ENCODE data around the gene LRRN2. TPM values are rescaled to one million over a fixed set of nuclear protein-coding genes. Genes with fewer than 3 reads are reported as not detected.
"Not testable (repeated sequence)": the region's sequence is repeated elsewhere in the genome, so short reads cannot be mapped to it uniquely, and the experiment has no call there.

The LRRN2 gene
- total RNA-seq, 1 experiment from 2014 or later = 4.6 TPM

GRCh38 chr1:204571631-204572030 is 113.9 kb downstream of the LRRN2 start:
- H3K79me2 ChIP-seq (ENCODE audit: low read depth) = no peaks in the 10 kb centered on the region
- H3K27ac ChIP-seq = no peak overlapping the region
- no peak overlapping the region for H3K4me2 ChIP-seq
- H3K27me3 ChIP-seq (ENCODE audit: insufficient read depth, low read depth) = no peaks in the 10 kb centered on the region
- peaks cover 20% of the 10 kb centered on the region for H3K4me1 ChIP-seq (replicated peaks; ENCODE audit: insufficient read depth)
- H3K9me2 ChIP-seq (ENCODE audit: insufficient read depth) = no peaks in the 10 kb centered on the region
- BruUV-seq (replicated peaks) = no TSS peak
- intact Hi-C loops (cut with micrococcal nuclease; ENCODE audit: unreplicated experiment) = no loop called here
- H4K20me1 ChIP-seq (ENCODE audit: insufficient read depth) = no peaks in the 10 kb centered on the region
- H3K36me3 ChIP-seq (ENCODE audit: low read depth) = no peaks in the 10 kb centered on the region
- TF ChIP-seq EZH2 (IDR thresholded peaks at IDR 0.05; ENCODE audit: low read depth) = no peak
- no peak for TF ChIP-seq CTCF (conservative IDR thresholded peaks at IDR 0.05)
- H2AFZ ChIP-seq = no peak overlapping the region
- H3K4me3 ChIP-seq = no peak overlapping the region
- peaks cover 9% of the 10 kb centered on the region; the same call in 1 of the 2 replicates for H3K9me3 ChIP-seq (ENCODE audit: insufficient read depth, low read depth)
- peaks cover 22% of the 10 kb centered on the region; the same call in 1 of the 2 replicates for H3F3A ChIP-seq (ENCODE audit: insufficient read depth, low read depth)
- no peak for DNase-seq
- ChIA-PET POLR2A (ENCODE audit: unreplicated experiment) (no interaction called here), CTCF (no interaction called here)

GRCh38 chr1:204571128-204571527 is 114.4 kb downstream of the LRRN2 start:
- DNase-seq = no peak
- Histone ChIP-seq H3K36me3 (ENCODE audit: low read depth) (no peaks in the 10 kb centered on the region), H3K9me3 (ENCODE audit: insufficient read depth, low read depth) (peaks cover 9% of the 10 kb centered on the region; the same call in 1 of the 2 replicates), H3K27ac (no peak overlapping the region), H3K79me2 (ENCODE audit: low read depth) (no peaks in the 10 kb centered on the region), H4K20me1 (ENCODE audit: insufficient read depth) (no peaks in the 10 kb centered on the region), H3K27me3 (ENCODE audit: insufficient read depth, low read depth) (no peaks in the 10 kb centered on the region), H3K9me2 (ENCODE audit: insufficient read depth) (no peaks in the 10 kb centered on the region), H3K4me3 (no peak overlapping the region), H3K4me1 (replicated peaks; ENCODE audit: insufficient read depth) (peaks cover 23% of the 10 kb centered on the region), H2AFZ (no peak overlapping the region), H3F3A (ENCODE audit: insufficient read depth, low read depth) (peaks cover 24% of the 10 kb centered on the region; the same call in 1 of the 2 replicates), H3K4me2 (no peak overlapping the region)
- intact Hi-C loops (cut with micrococcal nuclease; ENCODE audit: unreplicated experiment) = no loop called here
- POLR2A ChIA-PET (ENCODE audit: unreplicated experiment) = no interaction called here
- TF ChIP-seq CTCF (conservative IDR thresholded peaks at IDR 0.05) = no peak
- no peak for TF ChIP-seq EZH2 (IDR thresholded peaks at IDR 0.05; ENCODE audit: low read depth)
- BruUV-seq (replicated peaks) = no TSS peak
- CTCF ChIA-PET = no interaction called here

GRCh38 chr1:204570021-204570420 is 115.5 kb downstream of the LRRN2 start:
- H3K4me3 ChIP-seq; POLR2A ChIA-PET (ENCODE audit: unreplicated experiment); H3K9me3 ChIP-seq (ENCODE audit: insufficient read depth, low read depth); H3K36me3 ChIP-seq (ENCODE audit: low read depth); H3K9me2 ChIP-seq (ENCODE audit: insufficient read depth); H3K27ac ChIP-seq; DNase-seq; H3K4me2 ChIP-seq; BruUV-seq (replicated peaks); H3K79me2 ChIP-seq (ENCODE audit: low read depth); H2AFZ ChIP-seq; H4K20me1 ChIP-seq (ENCODE audit: insufficient read depth); CTCF ChIA-PET; H3K27me3 ChIP-seq (ENCODE audit: insufficient read depth, low read depth); intact Hi-C loops (cut with micrococcal nuclease; ENCODE audit: unreplicated experiment): not testable (repeated sequence)
- peaks cover 34% of the 10 kb centered on the region for H3K4me1 ChIP-seq (replicated peaks; ENCODE audit: insufficient read depth)
- H3F3A ChIP-seq (ENCODE audit: insufficient read depth, low read depth) = peaks cover 36% of the 10 kb centered on the region; the same call in 1 of the 2 replicates

GRCh38 chr1:204569478-204569877 is 116.1 kb downstream of the LRRN2 start:
- Histone ChIP-seq H4K20me1 (ENCODE audit: insufficient read depth) (no peaks in the 10 kb centered on the region), H3K27ac (no peak overlapping the region), H3K9me2 (ENCODE audit: insufficient read depth) (no peaks in the 10 kb centered on the region), H3F3A (ENCODE audit: insufficient read depth, low read depth) (peaks cover 41% of the 10 kb centered on the region; the same call in 1 of the 2 replicates), H2AFZ (no peak overlapping the region), H3K4me1 (replicated peaks; ENCODE audit: insufficient read depth) (peaks cover 40% of the 10 kb centered on the region), H3K9me3 (ENCODE audit: insufficient read depth, low read depth) (peaks cover 9% of the 10 kb centered on the region; the same call in 1 of the 2 replicates), H3K4me3 (no peak overlapping the region), H3K36me3 (ENCODE audit: low read depth) (no peaks in the 10 kb centered on the region), H3K79me2 (ENCODE audit: low read depth) (no peaks in the 10 kb centered on the region), H3K27me3 (ENCODE audit: insufficient read depth, low read depth) (no peaks in the 10 kb centered on the region), H3K4me2 (no peak overlapping the region)
- ChIA-PET POLR2A (ENCODE audit: unreplicated experiment) (no interaction called here), CTCF (interaction anchor here (1.1 kb wide), 1 partner anchor 19 kb away, joined by 3 read pairs; no protein-coding TSS in a partner anchor)
- intact Hi-C loops (cut with micrococcal nuclease; ENCODE audit: unreplicated experiment) = loop anchor here (5.0 to 10.0 kb wide), 2 partner anchors 113 to 365 kb away; no protein-coding TSS in a partner anchor
- no peak for DNase-seq
- TF ChIP-seq CTCF (conservative IDR thresholded peaks at IDR 0.05) (no peak), EZH2 (IDR thresholded peaks at IDR 0.05; ENCODE audit: low read depth) (no peak)
- no TSS peak for BruUV-seq (replicated peaks)

Measured in PC-9 (cell line).